ENCODE measurements around the gene SMOC2.
"Not testable (repeated sequence)": the region's sequence is repeated elsewhere in the genome, so short reads cannot be mapped to it uniquely, and the experiment has no call there.

Gene SMOC2

DNA sequence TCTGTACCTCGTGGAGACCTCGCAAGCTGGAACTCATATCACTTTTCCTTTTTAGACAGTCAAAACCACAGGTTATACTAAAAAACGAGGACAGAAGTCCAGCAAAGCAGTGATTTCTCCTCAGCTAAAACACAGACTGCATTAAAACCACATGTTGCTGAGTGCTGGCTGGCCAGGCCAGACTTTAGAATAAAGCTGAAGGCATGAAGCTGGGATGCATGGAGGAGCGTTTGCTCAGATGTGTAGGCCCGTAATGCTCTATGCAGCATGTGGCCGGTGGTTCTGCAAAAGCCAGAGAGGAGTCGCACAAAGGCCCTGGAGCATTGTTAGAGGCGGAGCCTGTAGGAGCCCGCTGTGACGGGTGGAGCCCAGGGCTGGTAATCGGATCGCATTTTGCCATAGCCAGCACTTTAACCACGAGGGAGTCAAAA, 83.6 kb downstream of the SMOC2 start:
- no peak for DNase-seq

DNA sequence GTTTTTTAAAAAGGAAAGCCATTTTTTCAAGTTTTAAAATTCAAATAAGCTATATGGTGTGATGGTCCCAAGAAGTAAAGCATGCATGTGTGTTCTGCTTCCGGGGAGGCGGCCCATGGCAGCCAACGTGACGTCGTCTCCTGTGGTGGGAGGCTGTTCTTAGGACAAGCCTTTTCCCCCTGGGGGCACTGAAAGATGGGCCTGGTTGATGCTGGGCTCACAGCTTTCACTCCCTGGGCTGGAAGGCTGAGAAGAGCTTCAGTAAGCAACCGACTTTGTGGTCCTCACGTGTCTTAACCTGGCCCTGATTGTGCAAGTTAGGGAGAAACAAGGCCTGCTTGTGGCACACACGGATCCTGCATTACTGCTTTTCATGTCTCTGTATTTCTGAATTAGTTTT, 84.1 kb downstream of the SMOC2 start:
- DNase-seq, result no peak

DNA sequence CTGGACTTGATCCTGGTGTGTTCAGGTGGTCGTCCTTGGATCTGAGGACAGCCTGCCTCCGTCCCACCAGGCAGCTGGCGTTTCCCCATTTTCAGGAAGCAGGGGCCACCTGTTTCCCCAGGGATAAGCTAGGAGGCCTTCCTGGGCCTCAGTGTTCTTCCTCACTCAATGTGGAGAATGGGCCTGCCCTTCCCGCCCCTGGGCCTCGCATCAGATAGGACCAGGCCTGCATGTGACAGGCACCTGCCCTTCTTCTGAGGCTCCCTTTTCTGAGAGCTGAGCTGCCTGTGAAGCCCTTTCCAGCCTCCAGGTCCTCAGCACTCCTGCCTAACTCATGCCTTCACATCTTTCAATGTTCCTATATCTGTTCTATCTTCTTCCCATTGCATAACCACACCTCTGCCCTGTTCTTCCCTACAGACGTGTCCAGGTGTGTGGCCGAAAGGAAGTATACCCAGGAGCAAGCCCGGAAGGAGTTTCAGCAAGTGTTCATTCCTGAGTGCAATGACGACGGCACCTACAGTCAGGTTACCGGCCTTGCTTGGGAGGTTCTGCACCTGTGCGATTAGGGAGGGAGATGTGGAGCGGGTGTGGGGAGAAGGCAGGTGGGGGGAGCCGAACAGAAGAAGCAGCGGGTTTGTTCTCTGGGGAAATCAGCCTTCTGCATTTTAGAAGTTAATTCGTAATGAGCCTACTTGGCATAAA, 85.1 kb downstream of the SMOC2 start:
- DNase-seq, result no peak

DNA sequence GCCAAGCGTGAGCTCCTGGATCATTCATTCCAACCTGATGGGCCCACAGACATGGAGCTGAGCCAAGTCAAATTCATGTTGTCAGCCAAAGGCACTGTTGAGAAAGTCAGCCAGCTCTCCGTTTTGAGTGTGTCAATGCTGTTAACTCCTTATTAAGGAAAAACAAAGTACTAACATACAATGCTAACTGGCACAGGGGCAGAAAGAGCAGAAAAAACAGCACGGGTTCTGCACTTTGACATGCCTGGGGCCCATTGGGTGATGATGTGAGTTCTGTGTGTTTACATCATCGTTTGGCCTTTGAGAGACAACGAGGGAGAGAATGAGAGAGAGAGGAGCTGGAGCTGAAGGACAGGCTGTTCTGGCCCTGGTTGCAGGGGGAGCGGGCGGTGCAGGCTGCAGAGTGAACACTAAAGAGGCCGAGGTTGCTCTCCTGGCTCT, 85.9 kb downstream of the SMOC2 start:
- peak; percentile 40 for DNase-seq

DNA sequence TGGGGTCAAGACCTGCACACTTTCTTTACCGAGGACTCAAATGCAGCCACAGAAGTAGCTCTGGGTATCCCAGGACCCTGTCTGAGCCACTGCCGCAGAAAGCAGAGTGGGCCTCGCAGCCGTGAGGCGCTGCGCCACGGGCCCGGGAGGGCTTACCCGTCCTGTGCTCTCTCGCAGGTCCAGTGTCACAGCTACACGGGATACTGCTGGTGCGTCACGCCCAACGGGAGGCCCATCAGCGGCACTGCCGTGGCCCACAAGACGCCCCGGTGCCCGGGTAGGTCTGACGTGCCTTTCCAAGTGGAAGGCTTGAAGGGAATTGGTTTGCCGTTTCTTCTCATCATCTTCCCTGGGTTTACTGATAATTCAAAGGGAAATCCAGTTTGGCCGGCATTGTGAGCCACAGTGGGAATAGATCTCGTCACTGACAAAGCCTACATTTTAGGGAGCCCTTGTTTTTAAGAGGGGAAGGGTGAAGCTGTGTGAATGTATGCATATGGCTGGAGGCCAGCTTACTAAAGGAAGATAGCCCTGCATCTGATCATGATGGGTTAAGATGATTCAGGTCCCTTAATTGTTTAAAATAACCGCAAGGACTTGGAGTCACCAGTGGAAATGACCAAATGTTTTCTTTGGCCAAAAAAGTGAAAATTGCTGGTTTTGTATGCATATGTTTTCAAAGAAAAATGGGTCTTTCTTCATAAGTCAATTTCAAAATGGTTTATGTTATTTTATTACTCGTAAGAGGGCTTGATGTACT, 86.6 kb downstream of the SMOC2 start:
- DNase-seq, result no peak

DNA sequence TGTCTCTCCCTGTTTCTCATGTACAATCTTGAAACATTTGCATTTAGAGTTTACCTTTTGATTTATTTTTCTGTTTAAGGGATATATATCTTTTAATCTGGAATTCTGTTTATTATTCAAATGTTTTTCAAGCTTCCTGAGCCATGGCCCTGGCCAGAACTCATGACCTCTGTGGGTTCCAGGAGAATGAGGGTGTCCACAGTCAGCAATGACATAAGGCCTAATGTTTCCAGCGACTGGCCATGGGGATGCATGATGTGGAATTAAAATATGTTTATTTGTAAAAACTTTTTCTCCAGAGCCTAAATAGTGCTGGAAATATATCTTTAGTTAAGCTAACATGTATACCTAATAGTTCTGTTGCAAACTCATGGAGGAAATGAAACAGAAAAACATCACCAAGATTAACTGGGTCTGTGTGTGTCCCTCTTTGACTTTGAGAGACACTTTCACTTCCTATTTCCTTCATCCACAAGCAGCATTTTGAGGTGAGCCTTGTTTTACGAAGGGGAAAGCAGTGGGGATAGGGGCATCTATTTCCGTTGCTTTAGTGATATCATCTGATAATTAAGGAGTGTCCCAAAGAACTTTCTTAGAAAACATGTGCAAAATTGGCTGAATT, 87.6 kb downstream of the SMOC2 start:
- no peak for DNase-seq

DNA sequence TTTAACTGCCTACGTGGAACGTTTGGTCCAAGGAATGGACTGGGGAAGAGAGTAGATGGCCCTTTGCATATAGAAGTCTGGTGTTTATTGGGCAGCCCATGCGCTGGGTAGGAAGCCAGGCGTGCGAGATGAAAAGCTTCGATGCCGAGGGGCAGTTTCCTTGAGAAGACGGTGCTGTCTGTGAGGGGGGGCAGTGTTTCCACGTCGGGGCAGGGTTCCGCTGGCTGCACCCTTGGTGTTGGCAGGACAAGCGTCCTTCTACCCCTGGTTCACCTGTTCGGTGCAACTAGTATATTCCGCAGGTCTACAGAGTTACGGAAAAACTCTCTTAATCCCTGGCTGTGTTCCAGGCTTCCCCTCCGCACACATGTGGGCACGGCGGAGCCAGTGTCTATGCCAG, 88.2 kb downstream of the SMOC2 start:
- no peak for DNase-seq

DNA sequence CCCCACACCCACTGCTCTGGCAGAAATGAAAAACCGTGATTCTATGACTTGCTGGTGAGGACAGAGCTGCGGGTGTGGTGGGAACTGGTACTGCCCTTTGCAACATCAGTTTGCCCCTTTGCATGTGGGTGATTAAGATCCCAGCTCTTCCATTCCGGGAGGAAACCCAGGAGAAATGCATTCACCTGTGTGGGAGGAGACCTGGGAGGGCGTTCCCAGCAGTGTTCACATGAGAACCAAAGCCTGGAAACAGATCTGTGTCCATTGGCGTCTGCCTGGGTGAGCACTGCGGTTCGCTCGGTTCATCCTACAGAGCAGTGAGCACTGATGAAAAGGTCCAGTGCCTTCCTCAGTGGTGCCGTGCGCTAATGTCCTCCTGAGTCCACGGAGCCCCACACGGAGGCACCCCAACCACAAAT, 89.7 kb downstream of the SMOC2 start:
- no peak for DNase-seq

DNA sequence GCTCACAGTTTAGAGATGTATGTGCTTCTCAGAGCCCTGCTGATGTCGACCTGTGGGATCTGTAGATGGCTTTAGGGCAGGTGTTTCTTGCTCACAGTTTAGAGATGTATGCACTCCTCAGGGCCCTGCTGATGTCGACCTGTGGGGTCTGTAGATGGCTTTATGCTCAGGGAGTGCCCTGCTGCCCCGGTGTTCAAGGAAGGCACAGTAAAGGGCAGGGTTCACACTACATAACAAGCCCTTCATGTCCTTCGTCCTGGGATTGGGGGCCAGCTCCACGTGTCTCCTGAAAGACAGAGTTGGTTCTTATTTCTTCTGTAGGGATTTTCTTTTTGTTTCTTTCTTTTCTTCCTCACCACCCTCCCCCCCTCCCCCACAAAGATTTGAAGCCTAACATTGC, 91.1 kb downstream of the SMOC2 start:
- DNase-seq, result no peak

DNA sequence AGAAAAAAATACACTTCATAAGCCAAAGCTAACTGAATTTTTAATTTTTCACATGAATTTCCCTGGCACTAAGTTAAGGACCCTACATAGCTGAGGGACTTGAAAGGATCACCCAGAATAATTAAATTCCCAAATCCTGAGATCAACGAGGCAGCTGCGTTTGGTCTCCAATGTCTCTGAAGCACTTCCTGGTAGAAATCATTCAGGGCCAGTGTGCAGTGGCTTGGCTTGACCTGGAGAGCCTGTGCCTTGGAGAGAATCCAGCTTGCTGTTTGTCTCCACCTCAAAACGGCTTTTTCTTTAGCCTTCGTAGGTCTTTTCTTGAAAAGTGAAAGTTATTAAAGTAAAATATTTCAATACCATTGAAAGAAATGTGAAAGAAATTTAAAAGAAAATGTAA, 92.4 kb downstream of the SMOC2 start:
- DNase-seq, result peak; percentile 8

DNA sequence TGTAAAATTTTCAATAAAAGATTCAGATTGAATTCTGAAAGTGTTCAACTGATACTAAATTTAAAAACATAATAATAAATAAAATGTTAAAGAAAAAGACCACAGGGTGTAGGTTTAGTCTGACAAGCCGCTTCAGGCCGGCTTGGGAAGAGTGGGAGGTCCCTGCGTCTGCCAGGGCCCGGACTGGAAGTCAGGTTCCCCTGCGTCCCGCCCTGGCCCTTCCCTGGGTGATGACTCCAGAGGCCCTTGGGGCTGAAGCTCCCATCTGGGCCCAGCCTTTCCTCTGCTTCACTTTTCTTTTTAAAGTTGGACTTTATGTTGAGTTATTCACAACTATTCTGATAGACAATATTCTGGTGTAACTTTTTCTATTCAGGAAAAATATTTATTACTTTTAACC, 93.3 kb downstream of the SMOC2 start:
- DNase-seq, result no peak

DNA sequence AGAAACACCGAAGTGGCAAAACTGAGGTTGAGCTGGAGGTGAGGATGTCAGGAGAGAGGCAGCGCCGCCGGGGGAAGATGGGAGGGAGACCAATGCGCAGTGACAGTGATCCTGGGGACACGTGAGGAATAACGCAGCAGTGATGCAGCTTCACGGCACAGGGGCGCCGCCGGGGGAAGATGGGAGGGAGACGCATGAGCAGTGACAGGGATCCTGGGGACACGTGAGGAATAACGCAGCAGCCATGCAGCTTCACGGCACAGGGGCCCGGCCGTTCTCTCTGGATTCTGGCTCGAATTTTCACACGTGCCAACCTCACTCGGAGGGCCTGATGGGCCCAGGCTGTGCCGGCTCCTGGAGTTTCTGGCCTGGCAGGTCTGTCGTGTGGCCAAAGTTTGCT, 94.7 kb downstream of the SMOC2 start:
- DNase-seq, result no peak

DNA sequence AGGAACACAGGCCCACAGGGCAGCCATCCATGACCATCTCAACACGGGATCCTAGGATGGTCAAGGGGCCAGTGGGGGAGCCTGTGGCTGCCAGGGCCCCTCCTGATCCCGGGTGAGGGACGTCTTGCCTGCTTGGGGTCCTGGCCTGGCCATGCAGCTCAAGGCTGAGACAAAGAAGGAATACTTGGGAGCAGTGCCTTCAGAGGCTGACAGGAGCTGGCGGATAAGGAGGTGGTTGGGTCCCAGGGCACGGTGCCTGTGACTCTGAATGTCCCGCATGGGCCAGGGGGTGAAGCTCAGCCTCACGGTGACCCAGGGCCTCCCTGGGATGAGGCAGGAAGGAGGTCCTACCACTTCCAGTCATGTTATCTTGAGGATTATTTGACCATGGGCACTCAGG, 95.2 kb downstream of the SMOC2 start:
- no peak for DNase-seq

DNA sequence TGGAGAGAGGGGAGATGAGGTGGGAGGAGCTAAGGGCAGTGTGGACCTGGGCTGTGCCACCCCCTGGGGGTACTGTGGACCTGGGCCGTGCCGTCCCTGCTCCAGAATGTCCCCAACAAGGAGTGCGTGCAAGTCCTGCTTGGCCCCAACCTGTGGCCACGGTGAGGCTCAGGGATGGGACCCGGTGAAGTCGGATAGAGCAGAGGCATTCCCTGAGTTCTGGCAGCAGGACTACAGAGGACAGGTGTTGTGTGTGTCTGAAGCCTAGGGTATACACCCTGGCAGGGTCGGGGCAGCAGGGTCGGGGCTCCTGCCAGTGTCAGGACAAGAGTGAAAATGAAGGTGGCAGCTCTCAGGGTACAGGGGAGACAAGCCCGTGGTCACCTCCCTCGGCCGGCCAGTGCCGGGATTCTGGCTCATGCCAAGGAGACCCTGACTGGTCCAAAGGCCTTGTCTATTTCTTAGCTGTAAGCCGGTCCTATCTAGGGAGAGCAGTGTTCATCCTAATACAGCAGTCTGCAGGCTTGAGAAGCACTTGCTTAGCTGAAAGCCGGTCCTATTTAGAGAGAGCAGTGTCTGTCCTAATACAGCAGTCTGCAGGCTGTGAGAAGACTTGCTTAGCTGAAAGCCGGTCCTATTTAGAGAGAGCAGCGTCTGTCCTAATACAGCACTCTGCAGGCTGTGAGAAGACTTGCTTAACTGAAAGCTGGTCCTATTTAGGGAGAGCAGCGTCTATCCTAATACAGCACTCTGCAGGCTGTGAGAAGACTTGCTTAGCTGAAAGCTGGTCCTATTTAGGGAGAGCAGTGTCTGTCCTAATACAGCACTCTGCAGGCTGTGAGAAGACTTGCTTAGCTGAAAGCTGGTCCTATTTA, 95.9 kb downstream of the SMOC2 start:
- DNase-seq, result no peak

DNA sequence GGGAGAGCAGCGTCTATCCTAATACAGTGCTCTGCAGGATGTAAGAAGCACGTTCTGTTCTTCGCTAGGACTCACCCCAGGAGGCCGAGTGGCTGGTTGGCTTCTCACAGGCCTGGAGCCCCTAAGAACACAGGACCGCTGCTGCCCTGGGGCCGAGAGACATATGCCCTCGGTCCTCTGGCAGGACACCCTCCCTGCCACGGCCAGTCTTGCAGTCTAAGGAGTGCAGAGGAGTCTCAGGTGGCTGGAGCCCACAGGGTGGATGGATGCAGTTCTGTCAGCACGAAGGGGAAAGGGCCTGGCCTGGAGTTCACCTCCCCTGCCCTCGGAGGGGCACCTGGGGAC, 96.5 kb downstream of the SMOC2 start:
- no peak for DNase-seq

DNA sequence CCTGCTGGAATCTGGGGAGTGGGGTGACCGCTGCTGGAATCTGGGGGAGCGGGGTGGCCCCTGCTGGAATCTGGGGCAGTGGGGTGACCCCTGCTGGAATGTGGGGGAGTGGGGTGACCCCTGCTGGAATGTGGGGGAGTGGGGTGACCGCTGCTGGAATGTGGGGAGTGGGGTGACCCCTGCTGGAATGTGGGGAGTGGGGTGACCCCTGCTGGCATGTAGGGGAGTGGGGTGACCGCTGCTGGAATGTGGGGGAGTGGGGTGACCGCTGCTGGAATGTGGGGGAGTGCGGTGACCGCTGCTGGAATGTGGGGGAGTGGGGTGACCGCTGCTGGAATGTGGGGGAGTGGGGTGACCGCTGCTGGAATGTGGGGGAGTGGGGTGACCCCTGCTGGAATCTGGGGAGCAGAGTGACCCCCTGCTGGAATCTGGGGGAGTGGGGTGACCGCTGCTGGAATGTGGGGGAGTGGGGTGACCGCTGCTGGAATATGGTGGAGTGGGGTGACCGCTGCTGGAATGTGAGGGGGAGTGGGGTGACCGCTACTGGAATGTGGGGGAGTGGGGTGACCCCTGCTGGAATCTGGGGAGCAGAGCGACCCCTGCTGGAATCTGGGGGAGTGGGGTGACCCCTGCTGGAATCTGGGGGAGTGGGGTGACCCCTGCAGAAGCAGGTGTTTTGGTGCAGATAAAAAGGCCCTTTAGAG, 97.4 kb downstream of the SMOC2 start:
- not testable (repeated sequence) for DNase-seq

DNA sequence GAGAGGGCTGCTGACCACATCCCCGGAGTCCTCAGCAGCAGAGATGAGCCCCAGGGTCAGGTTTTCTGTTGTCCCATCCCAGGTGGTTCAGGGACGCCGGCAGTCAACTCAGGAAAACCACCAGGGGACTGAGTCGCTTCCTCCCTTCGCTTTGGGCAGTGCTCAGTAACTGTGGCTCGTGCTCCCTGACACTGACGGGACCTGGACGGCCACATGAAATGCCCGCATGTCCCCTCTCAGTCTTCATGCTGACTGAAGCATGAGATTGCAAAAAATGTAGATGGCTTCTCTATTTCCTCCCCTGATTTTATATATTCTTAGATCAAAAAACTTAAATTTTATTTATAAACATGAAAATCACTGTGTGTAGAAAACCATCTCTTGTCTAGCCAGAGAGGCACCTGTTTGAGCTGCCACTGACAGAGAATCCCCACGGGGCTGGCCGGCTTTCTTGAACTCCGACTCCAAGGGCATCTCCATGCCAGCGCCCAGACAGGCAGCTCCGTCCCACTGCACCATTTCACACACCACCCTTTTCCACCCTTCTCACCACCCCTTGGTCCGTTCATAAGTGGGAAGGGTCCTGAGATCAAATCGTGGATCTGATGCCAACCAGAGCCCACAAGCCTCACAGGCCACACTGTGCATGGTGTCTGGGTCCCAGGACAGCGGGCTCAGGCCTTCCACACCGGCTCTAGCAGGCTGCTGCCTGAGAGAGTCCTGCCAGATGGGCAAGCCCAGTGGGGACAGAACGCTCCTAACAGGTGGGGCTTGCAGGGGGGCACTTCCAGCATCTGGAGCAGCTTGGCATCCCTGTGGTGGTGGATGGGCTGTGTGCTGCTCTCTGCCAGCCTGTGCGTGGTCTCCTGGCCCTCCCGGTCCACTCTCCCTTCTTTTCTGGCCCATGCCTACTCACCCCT, 98.2 kb downstream of the SMOC2 start:
- no peak for DNase-seq

DNA sequence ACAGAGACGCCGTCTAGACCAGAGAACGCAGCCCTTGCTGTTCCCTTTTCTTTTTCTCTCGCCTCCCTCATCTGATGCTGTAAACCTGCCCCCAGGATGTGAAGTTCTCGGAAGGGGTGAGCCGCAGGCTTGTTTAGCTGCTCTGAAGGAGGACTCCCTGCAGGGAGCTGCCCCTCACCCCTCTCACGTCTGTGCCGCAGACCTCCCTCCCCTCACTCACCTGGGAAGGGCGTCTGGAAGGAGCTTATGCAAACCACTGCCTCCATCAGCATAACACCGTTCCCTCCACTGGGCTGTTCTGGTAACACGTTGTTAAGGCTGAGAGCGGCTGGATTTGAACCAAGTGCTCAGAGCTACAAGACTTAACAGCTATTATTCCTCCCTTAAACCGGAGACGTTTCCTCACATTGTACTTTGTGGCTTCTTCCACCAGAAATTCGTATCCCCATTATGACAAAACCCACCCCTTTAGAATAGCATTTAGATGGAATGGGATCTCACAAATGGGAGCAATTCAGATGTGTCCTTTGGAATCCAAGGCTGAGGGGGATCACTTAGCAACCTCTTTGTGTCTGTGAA, 99.8 kb downstream of the SMOC2 start:
- DNase-seq, result no peak

DNA sequence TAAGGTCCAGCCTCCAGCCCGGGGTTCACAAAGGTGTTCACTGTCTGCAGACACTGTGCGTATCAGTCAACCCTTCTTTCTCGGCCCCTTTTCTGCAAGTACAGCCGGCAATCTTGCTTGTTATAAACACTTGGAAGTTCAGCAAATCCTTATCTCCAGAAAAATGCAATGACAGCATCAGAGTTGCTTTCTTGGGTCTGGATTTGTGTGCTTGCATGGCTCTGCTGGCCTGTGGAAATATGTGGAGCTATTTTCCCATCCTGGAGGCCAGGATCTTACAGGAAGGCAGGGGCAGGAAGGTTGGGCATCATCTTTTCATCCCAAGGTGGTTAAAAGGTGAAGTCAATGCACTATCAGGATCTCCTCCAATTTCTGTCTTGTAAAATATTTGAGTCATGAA, 100.3 kb downstream of the SMOC2 start:
- DNase-seq, result no peak

DNA sequence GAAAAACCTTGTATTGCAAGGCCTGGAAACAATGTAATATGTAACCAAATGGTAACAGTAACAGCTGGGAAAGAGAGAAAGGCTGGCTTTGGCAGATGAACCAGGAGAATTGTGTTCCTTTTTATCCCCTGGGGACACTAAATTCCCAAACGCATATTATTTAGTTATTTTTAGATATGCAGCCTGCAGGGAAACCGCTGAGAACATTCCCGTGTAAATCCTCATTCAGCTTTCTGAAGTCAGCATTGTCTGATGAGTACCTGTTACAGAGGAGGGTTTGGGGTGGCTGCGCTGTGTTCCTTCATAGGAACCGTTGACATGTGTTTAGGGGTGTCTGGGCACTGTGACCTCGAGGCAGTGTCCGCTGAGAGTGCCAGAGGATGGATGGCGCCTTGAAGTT, 101.3 kb downstream of the SMOC2 start:
- DNase-seq, result no peak

DNA sequence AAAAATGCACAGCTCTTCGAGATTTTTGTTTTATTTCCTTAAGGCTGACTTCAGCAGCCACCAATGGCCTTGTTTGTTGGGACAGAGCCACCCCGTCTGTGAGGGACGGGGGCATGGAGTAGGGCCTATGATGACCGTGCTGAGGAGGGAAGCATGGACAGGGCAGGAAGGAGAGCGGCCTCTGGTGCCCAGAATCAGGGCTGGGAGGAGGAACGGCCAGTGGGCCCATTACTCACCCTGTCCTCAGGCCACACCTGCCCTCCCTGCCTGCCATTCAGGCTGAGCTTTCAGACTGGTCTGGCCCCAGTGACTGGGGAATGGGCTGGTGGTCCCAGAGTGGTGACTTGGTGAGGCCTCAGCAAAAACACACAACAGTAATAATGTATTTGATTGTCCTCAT, 104.4 kb downstream of the SMOC2 start:
- DNase-seq, result no peak

Measured in DMS79 treated with DMSO at 0.1 percent for 48 hours (cell line).